Urothelium cell line (cell line): Measurements from ENCODE around the gene P3H2.

Source experiments
- DNase-seq: peaks from one replicate; pipeline ENCODE4 v3.0.0; 2011; ENCODE audit warnings: low spot score, mixed read lengths
- FAIRE-seq: peaks from 2 replicates; lab custom pipeline; 2011; peaks lifted over from hg19 to GRCh38; lab: Jason Lieb, UNC

The P3H2 gene

DNA sequence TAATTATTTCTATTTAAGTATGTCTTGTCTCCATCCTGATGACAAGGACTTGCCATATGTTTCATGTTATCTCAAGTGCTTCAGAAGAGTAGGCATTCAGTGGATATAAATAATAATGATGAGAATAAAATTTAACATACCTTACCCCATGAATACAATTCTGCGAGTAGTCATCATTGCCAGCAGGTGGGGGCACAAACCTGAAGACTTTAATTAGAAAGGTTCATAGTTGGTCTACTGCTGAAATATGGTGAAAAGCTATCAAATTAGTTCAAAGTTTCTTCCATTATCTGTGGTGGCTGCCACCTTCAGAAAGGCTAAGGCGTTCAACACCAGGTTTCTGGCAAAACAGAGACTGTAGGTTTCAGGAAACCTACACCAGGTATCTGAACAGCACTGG is 100.9 kb downstream of the P3H2 start:
- FAIRE-seq (no peak), DNase-seq (no peak)

DNA sequence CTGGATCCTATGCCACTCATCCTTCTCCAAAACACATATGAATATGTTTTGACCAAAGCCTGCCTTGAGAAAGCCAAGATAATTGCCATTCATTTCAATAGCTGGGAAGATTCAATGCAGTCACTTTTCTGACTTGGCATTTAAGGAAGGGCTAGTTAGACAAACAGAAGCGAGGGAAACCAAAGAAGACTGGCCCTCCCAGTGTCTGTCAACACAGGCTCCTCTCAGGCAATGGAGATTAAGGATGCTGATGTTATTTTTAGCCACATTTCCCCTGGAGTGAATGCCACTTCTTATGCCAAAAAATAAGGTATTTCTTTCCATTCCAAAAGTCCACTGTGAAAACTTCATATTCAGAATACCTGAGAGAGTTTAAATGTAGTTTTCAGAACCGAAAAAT is 101.7 kb downstream of the P3H2 start:
- no peak for DNase-seq
- no peak for FAIRE-seq

DNA sequence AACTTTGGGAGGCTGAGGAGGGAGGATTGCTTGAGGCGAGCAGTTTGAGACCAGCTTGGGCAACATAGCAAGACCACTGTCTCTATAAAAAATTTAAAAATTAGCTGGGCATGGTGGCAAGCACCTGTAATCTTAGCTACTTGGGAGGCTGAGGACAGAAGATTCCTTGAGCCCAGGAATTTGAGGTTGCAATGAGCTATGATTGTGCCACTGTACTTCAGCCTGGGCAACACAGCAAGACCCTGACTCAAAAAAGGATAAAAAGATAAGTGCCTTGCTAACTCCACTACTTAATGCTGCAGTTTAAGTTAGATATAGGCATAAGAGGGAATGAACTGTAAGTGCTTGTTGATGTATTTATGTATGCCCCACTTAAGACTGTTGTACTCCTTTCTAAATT is 102.2 kb downstream of the P3H2 start:
- DNase-seq: no peak

DNA sequence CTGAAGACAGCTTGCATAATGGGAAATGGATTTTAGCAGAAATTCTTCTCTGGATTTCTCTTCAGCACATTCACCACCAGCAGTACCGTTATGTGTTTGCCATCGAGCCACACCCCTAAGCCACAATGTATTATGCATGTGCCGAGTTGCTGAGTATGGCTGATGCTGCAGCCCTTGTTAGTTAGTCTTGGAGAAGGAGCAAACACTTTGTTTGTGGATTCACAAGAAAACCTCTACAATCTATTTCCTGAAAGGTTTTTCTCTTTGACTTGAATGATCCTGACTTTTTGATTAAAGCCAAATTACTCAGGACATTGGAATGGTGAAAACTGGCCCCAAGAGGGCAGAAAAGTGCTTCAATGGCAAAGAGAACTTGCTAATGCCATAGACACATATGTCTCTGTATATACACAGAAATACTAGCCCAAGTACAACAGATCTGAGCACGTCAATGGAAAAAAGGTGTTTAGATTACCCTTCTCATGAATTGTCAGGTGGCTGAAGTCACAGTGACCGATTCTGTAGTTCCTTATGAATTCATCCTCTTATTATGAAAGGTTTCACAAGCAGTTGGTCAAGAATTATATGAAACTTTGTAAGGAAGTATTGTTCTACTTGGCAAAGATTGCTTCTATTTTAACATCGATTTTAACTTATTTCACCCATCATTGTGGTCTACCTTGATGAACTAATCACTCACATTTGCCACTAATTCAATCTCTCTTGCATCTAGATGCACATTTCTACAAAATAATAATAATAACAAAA is 103.0 kb downstream of the P3H2 start:
- FAIRE-seq (peak; percentile 20), DNase-seq (peak; percentile 26)

More for the DNA sequence above, 102.2 kb downstream of the P3H2 start:
- no peak for FAIRE-seq

DNA sequence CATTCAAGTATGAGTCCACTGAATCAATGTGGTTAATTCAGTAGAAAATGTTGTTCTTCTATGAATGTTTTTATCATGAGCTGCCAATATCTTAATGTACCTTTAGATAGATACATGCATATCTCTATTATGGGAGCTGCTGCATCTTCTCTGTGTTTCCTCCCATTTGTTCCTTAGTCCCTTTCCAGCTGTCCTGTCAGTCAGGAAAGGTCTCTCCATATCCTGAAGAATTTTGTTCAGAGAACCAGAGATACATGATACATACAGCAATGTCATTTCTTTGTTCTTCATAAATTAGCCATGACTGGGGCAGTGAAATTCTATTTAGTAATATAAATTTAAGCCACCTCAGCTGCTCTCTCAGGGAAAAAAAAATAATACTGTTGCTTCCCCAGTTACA is 103.7 kb downstream of the P3H2 start:
- FAIRE-seq (no peak), DNase-seq (no peak)

DNA sequence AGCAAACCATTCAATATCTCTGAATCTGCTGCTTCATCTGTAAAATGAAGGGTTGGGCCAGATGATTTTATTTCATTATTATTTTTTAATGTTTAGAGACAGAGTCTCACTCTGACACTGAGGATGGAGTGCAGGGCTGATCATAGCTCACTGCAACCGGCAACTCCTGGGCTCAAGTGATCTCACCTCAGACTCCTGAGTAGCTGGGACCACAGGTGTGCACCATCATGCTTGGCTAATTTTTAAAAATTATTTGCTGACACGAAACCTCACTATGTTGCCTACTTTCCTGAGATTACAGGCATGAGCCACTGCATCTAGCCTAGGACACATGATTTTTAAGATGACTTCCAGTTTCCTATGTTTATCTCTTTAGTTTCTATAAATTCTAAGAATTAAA is 105.8 kb downstream of the P3H2 start:
- DNase-seq (no peak), FAIRE-seq (no peak)

DNA sequence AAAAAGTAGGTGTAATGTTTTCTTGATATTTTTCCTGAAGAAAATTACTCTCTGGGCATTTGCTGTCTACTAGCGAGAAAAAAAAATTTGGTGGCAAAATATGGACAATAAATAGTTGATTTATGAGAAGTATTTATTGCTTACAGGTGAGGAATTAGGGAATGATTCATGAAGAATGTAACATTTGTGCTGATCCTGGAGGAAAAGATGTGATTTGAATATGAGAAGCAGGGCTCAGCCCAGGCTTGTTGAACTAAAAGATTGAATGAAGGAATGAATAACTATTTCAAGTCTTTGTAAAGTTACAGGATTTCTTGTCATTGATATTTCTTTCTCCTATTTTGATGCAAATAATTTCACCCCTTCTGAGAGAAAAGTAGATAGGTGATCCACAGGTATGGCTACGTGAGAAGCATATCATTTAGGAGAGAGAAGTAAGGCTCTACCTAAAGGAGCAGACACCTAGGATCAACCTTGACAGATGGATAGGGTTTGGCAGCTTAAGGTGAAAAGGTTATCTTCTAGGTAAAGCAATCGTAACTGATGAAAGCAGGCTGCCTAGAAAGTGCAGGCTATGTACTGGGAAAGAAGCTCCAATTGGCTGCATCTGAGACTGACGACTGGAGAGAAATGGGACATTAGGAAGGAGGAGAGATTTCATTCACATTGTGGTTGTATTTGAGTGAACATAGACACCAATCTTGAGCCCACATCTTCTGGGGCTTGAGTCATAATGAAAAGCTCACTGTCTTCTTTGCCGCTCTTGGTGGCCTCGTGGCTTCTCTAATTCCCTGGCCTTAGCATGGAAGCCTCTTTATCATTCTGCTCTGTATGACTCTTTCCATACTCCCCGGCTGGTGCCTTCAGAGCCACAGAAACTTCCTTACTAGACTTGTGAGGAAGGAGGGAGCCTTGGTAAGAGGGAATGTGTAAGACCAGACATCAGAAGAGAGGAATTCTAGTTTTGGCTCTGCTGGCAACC is 106.5 kb downstream of the P3H2 start:
- FAIRE-seq (no peak), DNase-seq (no peak)

DNA sequence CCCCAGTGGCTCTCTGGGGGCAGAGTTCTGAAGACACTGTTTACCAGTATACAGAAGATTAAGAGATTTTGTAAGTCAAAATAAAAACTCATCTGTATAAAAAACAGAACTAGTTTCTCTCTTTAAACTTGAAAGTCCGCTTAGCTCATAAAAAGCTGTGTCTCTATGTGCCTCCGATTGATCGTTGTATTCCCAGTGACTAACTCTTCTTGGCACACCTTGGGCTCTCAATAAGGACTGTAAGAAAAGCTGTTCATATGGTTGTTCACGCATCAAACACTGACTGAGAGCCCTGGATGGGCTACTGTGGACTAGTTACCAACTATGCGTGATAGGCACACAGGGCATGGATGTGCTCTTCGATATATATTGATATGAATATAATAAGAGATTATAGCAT is 107.9 kb downstream of the P3H2 start:
- DNase-seq: peak; percentile 8
- FAIRE-seq: no peak

DNA sequence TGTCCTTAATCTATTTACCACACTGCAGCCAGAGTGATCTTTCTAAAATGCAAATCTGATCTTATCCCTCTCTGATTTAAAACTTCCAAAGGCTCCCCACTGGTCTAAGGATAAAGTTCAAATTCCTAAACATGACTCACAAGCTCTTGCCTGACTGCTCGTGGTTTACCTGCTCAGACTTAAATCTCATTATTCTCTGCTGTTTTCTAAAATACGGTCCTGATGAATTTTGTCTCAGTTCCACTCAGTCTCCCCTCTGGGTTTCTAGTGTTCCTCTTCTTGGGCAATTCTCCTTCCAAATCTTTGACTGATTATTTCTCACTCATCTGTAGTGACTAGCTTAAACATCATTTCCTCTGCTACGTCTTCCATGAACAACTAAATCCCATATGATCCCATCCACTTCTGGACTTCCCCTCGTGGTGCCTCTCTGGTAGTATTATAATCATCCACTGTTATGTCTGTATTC is 108.3 kb downstream of the P3H2 start:
- FAIRE-seq (no peak), DNase-seq (peak; percentile 61)

DNA sequence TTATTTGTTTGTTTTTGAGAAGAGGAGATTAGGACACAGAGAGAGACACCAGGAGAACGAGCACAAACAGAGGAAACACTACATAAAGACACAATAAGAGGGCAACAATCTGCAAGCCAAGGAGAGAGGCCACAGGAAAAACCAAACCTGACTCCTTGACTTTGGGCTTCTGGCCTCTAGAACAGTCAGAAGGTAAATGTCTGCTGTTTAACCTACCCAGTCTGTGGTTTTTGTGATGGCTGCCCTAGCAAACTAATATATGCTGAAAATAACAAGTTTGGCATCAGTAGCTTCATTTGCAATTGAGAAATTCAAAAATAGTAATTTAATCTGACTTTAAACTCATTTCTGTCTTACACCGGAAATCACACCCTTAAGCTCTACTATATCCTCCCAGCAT is 110.2 kb downstream of the P3H2 start:
- no peak for FAIRE-seq
- DNase-seq: no peak

DNA sequence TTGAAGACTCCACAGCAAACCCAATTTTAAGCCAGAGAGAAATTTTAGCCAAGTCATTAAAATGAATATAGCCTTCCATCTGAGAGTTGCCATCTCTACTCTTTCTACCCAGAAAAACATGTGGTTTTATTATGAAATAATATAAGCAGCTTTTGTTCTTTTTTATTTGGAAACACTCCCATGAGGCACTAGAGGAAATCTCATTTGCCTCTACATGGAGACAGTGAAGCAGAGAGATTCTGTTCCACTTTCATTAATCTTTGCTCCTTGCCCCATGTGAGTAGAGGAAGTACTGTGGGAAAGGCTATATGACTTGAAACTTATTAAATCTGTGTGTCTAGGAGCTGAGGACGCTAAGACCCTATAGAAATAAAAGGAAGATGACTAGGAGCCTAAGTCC is 111.1 kb downstream of the P3H2 start:
- DNase-seq: no peak
- FAIRE-seq: no peak

DNA sequence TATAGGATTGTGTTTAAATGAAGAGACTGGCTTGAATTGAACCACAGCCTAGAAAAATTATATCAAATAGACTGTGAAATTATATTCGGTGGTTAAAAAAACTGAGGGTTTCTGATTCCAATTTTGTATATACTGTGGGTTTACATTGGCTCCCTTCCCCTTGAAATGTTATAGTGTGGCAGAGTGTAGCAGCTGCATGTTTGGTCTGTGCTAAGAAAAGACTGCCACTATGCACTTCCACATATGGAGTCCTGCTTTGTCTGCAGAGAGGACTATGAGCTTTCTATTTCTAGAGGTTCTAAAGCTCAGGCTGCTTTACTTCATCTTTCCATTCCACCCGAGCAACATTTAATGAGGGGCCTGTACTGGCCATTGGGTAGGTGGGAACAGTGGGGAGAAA is 112.3 kb downstream of the P3H2 start:
- DNase-seq (no peak), FAIRE-seq (no peak)

DNA sequence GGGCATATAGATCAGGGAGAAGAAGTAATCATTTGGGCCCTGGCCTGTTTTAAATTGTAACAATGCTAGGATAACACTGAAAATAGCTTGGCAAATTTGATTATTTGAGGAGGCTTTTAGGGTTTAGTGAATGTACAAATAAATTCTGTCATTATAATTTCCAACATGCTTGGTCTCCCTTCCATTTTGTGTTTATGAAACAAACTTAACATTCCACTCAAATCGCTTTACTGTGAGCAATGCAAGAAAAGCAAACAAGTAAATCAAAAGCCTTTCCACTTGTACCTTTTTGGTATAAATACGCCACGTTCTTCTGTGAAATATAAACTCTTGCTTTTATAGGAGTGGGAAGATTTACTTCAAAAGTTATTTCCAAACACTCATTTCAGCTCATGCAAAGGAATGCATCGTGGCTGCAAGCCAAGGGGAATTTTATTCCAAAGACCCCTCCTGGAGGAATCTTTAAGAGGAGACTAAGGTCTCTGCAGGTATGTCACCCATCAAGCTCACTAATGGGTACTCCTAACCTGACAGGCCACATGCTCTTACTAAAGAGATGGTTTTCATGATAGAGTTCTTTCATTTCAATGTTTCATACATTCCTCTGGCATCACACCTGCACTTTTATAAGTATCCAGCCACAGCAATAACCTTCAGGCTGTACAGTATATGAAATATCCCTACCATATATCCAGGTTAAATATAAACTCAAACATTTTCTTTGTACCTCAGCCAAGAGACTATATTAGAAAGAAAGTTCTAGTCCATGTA is 115.2 kb downstream of the P3H2 start:
- no peak for FAIRE-seq
- DNase-seq: no peak

DNA sequence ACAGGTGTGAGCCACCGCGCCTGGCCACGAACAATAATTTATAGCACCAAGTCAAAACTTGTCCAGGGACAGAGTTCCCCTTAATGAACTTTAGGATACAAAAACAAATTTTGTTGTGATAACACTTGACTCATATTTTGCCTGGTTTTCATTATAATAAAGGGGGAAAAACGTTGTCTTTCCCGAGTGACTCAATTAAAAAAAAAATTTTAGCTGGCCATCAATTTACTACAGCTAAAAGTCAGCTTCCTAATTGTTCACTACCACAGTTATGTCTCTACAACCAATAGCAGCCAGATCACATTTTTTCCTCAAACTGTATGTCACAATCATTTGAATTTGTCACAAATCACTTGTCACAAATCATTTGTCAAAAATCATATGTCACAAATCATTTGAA is 116.0 kb downstream of the P3H2 start:
- DNase-seq (no peak), FAIRE-seq (no peak)

DNA sequence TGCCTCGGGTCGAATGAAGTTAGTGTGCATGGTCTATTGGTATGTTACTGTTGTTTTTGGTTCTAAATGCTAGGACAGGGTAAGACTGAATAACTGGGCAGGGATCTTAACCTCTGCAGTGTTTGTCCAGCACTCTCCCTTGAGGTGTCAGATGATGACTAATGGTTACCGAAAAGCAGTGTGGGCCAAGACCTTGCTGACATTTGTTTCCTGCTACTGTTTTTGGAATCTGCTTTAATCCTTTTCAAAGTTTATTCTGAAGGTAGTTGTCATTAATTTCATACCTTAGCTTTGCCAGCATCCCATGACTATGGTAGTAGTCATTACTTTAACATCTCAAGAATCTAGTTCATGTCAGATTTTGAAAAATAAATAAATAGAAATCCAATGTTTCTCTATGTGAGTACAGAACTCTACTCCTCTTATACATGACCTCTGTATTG is 117.0 kb downstream of the P3H2 start:
- peak; percentile 75 for DNase-seq
- FAIRE-seq: peak; percentile 52

DNA sequence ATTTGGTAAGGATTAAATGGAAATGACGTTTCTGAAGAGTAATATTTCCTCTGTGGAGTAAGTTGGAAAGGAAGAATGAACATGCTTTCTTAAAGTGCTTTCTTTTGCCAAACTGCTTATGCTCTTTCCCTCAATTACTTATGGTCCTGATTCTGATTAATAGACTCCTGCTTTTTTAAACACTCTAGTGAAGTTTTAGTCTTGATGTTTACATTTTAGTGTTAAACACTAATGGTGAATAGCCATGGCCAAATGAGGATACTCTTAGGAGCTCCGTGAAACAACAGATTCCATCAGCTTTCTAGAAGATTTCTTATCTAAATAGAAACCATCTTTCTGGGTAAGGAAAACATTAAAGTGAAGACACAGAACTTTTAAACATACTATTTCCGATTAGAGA is 117.6 kb downstream of the P3H2 start:
- FAIRE-seq (no peak), DNase-seq (no peak)

DNA sequence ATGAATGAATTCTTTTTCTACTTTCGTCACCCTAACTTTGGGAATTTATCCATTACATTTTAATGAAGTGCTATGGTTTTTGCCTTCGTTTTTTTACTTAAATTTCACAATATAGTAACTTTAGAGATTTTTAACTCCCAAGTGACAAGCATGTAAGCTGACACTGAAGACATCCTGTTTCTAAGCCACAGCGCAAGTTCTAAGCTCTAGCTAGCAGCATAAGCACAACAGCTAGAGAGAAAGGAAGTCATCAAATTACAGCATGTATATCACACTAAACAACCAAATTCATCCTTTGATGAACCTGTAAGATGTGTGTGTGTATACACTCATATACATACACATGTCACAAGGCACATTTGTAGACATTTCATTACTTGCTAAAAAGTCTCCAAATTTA is 119.3 kb downstream of the P3H2 start:
- DNase-seq (no peak), FAIRE-seq (no peak)

DNA sequence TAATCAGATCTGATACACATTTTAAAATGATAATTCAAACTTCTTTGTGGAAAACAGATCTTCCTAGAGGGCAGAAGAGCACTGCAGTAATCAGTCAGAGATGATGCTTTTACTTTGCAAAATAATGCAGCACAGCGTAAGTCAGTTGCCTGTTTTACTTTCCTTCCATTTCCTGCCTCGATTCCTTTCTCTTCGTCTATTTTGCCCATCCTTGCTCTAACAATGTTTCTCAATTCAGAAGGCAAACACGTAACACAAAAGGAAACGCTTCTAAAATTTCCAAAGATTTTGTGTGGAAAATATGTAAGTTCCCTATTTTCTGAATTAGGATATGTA is 119.9 kb downstream of the P3H2 start:
- no peak for FAIRE-seq
- DNase-seq: no peak

DNA sequence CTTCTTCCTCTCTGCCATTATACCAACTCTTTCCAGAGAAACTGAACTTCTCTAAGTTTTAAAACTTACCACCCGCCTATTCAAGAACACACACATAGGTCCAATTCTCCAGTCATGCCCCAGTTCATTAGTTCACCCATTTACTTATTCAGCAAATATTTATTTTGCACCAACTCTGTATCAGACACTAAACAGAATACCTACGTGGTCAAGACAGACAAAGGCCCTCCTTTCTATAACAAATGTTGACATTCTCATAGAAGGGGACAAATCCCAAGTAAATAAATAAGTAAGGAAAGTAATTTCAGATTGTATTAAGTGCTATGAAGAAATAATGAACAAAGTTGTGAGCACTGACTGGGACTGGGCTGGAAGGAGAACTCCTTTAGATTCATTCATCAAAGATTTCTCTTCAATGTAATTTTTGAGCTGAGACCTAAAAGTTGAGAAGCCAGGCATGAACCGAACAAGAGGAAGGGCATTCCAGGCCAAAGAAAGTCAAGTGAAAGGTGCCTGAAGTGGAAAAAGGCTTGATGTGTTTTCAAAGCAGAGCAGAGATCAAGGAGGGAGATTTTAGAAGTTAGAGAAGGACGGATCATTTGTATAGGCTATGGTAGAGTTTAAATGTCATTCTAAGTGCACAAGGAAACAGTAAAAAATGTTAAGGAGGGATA is 120.4 kb downstream of the P3H2 start:
- no peak for FAIRE-seq

DNA sequence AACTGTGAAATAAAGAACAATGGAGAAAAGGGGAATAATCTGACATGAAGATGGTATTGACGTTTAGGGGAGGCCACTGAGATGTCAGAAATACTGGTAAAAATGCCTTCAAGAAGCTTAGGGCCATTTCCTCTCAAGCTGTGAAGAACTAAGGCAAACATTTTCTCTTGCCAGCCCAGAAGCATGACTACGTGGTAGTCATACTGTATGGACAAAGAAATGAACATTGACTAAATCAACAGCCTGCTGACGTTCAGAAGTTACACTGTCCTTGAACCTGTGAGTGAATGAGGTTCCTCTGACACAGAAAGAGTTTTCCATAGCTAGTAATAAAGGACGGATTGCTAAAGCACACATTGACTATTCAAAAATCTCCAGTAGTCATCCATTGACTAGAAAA is 121.0 kb downstream of the P3H2 start:
- DNase-seq (no peak), FAIRE-seq (no peak)

More for the DNA sequence above, 120.4 kb downstream of the P3H2 start:
- no peak for DNase-seq

DNA sequence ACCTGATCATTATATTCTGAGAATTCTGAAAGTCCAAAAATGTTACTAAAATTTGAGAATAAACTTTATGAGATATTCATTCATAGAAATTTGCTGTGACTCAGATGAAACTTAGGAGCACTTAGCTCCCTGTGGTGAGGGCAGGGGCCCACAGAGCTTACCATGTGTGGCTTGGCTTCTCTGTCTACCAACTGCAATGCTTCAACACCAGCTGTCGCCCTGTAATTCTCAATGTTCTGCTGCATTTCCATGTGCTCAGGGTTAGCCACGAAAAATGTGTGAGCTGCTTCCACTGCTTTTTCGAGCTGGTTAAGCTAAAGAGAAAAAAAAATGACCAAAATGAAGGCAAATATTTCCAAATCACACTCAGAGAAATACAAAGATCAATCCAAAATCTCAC is 125.6 kb downstream of the P3H2 start:
- DNase-seq: no peak
- no peak for FAIRE-seq
